HG02623 (cell line): ENCODE measurements around the gene LIN37.
"Not testable (repeated sequence)": the region's sequence is repeated elsewhere in the genome, so short reads cannot be mapped to it uniquely, and the experiment has no call there.

Experiments used
- ATAC-seq: cut with Tn5 transposase; IDR thresholded peaks from one replicate; pipeline ENCODE4 v1.9.1; 2021; ENCODE audit warnings: moderate library complexity; ENCODE audit not compliant: unreplicated experiment

Gene LIN37

GRCh38 chr19:35719402-35720162 is 28.8 kb upstream of the LIN37 start:
- no peak for ATAC-seq

- ATAC-seq, result no peak
Observed at GRCh38 chr19:35720163-35720524, 28.2 kb upstream of the LIN37 start.

- ATAC-seq, result no peak
Observed at GRCh38 chr19:35720648-35721047, 27.7 kb upstream of the LIN37 start.

GRCh38 chr19:35721374-35721773 is 27.0 kb upstream of the LIN37 start:
- ATAC-seq, result no peak

GRCh38 chr19:35722461-35722860 is 25.9 kb upstream of the LIN37 start:
- no peak for ATAC-seq

GRCh38 chr19:35722897-35723296 is 25.5 kb upstream of the LIN37 start:
- no peak for ATAC-seq

- no peak for ATAC-seq
Observed at GRCh38 chr19:35723671-35724070, 24.7 kb upstream of the LIN37 start.

GRCh38 chr19:35724132-35724531 is 24.2 kb upstream of the LIN37 start:
- ATAC-seq, result not testable (repeated sequence)

- no peak for ATAC-seq
Observed at GRCh38 chr19:35724560-35724959, 23.8 kb upstream of the LIN37 start.

- ATAC-seq, result no peak
Observed at GRCh38 chr19:35725216-35725861, 23.0 kb upstream of the LIN37 start.

- ATAC-seq, result no peak
Observed at GRCh38 chr19:35727053-35727955, 21.1 kb upstream of the LIN37 start.

- ATAC-seq, result no peak
Observed at GRCh38 chr19:35727956-35728706, 20.2 kb upstream of the LIN37 start.

GRCh38 chr19:35729021-35729420 is 19.4 kb upstream of the LIN37 start:
- no peak for ATAC-seq

- no peak for ATAC-seq
Observed at GRCh38 chr19:35729763-35730162, 18.6 kb upstream of the LIN37 start.

- no peak for ATAC-seq
Observed at GRCh38 chr19:35730326-35730725, 18.1 kb upstream of the LIN37 start.

- no peak for ATAC-seq
Observed at GRCh38 chr19:35731353-35731752, 17.0 kb upstream of the LIN37 start.

GRCh38 chr19:35731779-35732405 is 16.5 kb upstream of the LIN37 start:
- ATAC-seq, result no peak

GRCh38 chr19:35732540-35733179 is 15.7 kb upstream of the LIN37 start:
- ATAC-seq, result no peak

GRCh38 chr19:35733180-35734125 is 14.9 kb upstream of the LIN37 start:
- no peak for ATAC-seq
